HG03439 (cell line): ENCODE data around the gene AK1.
"Not testable (repeated sequence)": the region's sequence is repeated elsewhere in the genome, so short reads cannot be mapped to it uniquely, and the experiment has no call there.

Experiments
- ATAC-seq: cut with Tn5 transposase; IDR thresholded peaks from one replicate; pipeline ENCODE4 v1.9.1; 2021; ENCODE audit warnings: mild to moderate bottlenecking, moderate library complexity; ENCODE audit not compliant: unreplicated experiment

AK1 gene

DNA sequence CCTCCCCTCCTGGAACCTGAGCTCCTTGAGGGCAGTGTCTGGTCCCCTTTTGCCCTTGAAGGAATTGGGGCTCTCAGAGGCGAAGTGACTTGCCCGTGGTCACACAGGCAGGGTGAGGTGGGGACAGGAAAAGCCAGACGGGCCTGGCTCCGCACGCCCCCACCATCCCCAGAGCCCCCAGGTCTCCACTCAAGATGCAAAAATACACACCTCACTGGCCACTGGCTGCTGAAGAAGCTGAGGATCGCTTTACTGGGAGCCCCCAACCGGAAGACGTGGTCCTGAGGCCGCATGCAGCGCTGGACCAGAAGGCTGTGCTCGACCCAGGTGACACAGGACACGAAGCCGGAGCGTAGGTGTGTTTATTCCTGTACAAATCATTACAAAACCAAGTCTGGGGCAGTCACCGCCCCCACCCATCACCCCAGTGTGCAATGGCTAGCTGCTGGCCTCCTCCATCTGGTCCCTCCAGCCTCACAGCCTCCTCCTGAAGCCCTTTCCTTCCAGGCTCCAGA lies 7.6 kb upstream of the AK1 start:
- ATAC-seq, result no peak

DNA sequence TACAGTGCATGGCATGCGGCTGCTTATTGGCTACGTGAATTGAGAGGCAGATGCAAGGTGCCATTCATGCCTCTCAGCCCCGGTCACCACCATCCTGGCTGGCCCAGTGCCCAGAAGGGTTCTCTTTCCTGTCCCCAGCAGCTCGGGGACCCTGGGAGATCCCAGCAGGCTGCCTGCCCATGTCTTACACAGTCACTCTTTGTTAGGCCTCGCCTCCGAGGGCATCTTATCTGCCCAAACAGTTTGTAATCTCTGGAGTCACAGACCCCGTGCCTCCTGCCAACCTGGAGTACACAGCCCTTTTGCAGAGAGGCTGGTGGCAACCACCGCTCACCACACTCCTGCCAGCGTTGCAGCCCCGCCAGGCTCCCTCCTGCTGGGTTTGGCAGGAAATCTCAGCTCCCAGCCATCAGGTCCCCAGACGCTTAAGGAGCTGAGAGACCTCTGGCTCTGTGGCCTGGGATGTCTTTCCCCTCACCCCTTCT lies 7.0 kb upstream of the AK1 start:
- no peak for ATAC-seq

DNA sequence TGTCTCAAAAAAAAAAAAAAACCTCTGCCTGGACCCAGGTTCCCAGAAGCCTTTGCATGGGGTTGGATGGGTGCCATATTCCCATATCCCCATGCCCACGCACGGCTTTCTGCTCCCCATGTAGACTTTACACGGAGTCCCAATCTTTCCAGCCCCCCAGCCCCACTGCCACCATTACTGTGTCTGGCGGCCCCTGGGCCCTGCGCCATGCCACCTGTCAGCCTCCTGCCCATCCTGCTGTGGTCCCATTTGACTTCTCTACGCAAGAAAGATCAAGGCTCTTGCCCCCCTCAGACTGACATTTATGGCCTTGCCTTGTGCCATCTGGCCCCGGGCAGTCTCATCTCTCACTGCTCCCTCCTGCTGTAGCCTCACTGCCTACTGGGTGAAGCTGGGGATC lies 6.5 kb upstream of the AK1 start:
- ATAC-seq, result no peak

GRCh38 chr9:127881715-127882114 lies 4.2 kb upstream of the AK1 start:
- not testable (repeated sequence) for ATAC-seq

GRCh38 chr9:127880143-127880542 lies 2.7 kb upstream of the AK1 start:
- no peak for ATAC-seq

DNA sequence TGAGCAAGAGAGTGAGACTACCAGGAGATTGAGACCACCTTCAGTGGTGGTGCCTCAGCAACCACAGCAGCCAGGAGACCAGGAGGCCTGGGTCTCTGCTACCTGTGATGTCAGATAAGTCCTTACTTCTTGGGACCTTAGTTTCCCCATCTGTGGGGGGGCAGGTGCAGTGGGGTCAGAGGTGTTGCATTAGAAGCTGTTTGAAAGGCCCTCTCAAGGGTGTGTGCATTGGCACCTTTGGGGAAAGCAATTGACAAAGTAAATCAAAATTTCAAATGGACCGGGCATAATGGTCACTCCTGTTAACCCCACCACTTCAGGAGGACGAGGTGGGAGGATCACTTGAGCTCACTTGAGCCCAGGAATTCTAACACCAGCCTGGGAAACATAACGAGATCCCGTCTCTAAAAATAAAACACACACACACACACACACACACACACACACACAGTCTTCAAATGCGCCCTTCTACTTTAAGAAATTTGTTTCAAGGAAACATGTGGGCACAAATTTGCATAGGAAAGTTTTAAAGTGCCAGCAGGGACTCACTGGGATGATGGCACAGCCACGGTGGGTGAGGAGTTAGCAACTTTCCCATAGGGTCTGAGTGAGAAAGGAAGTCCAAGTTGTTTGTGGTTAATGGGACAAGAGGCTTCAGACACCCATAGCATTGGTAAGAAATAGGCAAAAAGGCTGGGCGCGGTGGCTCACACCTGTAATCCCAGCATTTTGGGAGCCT lies 1.3 kb upstream of the AK1 start:
- ATAC-seq, result no peak

GRCh38 chr9:127878001-127878651 lies 651 bp upstream of the AK1 start:
- ATAC-seq, result no peak

DNA sequence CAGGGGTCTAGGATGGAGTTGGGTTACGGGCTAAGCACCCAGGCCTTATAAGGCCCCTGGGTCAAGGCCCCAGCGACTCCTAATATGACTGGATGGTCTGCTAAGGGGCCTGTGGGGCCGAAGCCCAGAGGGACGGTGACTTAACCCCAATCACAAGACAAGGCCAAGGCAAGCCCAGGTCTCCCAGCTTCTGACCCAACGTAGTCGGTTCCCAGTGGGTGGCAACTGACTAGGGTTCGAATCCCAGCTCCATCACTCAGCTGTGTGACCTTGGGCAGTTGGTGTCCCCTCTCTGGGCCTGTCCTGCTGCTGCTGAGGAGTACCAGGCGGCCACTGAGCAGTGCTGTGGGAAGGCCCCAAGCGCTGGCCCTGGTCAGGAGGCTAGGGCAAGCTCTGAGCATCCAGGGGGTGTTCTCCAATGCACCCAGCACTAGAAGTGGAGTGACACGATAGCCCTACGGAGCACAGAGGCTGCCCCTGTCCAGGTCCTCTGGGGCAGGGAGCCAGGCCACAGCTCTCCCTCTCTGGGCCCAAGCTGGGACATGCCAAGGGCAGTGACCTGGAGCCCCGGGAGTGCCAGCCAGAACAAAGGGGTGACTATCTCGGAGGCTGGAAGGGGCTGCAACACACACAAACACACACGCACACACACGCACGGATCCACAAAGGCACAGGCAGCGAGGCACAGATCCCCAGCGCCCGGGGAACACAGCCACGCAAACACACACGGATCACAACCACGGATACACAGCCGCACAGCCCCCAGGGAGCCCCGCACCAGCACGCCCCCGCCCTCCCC lies 512 bp downstream of the AK1 start:
- no peak for ATAC-seq

- ATAC-seq, result no peak
Observed at GRCh38 chr9:127876026-127876763, 1.3 kb downstream of the AK1 start.

GRCh38 chr9:127875306-127875966 lies 2.0 kb downstream of the AK1 start:
- ATAC-seq, result no peak

DNA sequence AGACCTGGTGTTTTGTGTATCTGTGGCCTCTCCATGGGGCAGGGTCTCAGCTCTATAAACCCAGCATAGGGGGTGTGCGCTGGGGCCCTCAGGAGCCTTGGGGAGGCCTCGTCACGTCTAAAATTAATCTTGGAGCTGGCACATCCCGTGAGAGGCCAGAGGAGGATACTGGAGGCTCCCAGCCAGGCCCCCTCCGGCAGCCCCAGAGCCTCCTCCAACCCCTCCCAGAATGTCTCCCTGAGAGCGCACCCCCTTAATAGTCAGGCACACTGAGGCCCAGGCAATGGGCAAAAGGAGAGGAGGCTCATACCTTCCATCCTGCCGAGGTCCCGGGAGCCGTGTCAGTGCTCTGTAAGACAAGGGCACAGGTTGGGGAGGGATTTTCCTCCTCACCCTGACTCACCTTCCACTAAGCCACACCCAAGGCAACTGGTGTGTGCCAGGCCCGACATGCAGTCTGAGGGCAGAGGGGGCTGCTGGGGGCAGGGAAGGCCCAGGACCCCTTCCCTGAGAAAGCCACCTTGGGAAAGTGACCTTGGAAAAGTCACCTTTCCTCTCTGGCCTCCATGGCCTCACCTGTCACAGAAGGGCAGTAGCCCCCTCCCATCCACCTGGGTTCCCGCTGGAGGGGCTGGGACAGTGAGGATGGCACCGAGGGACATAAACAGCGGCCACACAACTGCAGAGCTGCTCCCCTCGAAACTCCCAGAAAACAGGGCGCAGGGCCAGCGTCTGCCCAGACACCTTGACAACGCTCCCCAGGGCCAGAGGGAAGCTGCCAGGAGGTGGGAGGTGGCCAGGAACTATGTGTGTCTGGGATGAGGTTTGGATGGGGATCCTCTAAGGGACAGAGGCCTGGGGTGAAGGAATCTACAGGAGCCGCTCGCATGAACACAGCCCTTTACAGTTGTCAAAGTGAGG lies 2.9 kb downstream of the AK1 start:
- ATAC-seq, result no peak

- ATAC-seq, result no peak
Observed at GRCh38 chr9:127873886-127874285, 3.6 kb downstream of the AK1 start.

DNA sequence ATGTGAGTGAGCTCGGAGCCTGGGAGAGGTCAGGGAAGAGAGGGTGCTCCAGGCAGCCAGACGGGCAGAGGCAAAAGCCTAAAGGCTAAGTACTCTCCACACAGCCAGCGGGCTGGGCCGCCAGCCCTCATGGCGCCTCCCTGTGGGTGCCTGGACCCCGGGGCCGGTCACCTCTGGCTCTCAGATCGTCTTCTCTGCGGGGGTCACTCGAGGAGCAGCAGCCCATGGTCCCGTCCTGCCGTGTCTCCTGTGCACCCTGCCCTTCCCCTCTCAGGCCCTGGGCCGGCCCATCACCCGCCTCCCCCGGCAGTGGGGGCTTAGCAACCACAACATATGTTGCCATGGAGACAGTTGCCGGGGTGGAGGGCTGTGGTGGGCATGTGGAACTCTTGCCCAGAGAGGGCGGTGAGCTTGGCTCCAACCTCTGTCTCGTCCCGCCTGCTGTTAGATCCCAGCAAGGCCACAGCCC lies 4.2 kb downstream of the AK1 start:
- no peak for ATAC-seq

- ATAC-seq, result no peak
Observed at GRCh38 chr9:127872369-127873222, 4.9 kb downstream of the AK1 start.

- ATAC-seq, result no peak
Observed at GRCh38 chr9:127871531-127871930, 5.9 kb downstream of the AK1 start.

DNA sequence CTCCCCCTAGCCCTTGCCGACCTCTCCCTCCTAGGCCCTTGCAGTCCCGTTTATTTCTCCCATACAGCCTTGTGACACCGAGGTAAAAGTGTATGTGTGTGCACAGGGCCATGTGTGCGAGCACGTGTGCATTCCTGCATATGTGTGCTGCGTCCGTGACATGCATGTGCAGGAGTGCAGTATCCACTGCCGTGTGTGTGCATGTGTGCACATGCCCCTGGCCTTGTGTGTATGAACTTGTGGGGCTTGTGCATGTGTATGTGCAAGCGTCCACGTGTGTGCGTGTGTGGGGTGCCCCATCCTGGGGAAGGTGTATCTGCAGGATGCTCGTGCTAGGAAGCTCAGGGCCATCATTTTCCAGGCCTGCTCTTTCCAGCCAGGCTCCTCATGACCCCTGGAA lies 6.6 kb downstream of the AK1 start:
- no peak for ATAC-seq

GRCh38 chr9:127870153-127870491 lies 7.4 kb downstream of the AK1 start:
- ATAC-seq, result not testable (repeated sequence)
